Measurements from ENCODE around the gene CCR3.

The CCR3 gene

GRCh38 chr3:46277476-46277875, 35.2 kb downstream of the CCR3 start:
- no peak for DNase-seq

DNA sequence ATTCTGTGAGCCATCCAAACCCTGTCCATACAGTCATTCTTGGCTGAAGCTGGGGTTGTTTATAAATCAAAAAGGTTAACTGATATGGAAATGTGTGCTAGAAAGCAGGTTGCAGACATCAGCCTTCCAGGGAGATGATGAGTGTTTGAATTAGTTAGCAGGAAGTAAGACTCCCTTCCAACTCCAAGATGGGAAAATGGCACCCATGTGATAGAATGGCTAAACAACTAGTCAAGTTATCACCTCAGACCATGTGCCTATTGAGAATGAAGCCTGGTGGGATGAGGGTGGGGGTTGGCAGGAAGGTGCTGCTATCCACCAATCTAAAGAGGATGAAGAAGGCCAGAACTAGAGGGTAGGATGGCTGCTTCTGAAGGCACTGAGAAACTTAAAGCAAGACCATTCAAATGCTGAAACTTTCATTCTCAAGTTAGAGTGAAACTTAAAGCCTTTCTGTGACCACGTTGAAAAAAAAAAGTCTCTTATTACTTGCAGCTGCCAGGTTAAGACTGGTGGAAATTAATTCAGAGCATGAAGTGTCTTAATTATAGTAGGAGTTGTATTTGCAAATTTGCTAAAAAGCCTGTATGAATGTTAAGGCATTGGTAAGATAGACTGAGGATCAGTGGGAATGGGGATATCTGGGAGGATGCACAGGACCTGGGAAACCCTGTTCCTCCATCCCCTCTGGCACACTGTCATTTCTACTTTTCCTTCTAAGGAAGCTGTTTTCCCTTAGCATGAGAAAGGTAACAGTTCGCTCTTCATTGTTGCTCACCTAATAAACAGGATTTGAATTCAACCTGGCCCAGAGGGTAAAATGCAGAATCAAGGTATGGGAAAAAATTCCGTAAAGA, 36.8 kb downstream of the CCR3 start:
- no peak for DNase-seq

DNA sequence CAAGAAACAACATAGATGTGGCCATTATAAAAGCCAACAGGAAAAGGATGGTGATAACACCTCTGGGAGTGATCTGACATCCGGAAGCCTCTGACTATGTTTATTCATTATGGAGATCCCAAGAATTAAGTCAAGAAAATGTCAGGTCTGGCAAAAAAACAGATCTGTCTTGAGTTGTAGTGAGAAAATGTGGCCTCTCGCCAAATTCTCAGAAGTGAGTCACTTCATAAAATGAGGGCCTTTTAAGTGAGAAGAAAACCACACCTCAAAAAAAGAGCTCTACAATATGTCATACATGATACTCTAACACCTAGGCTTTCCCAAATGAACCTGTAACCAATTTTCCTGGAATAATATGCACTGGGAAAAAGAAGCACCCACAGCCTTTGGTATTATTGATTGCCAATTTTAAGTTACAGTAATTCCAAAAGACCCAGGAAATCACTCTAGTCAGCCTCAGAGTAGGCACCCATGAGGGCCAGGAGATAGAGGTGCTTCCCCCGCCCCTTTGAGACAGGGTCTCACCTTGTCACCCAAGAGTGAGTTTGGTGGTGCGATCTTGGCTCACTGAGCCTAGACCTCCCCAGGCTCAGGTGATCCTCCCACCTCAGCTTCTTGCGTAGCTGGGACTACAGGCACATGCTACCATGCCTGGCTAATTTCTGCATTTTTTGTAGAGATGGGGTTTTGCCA, 38.0 kb downstream of the CCR3 start:
- no peak for DNase-seq

GRCh38 chr3:46281551-46281950, 39.3 kb downstream of the CCR3 start:
- no peak for DNase-seq

DNA sequence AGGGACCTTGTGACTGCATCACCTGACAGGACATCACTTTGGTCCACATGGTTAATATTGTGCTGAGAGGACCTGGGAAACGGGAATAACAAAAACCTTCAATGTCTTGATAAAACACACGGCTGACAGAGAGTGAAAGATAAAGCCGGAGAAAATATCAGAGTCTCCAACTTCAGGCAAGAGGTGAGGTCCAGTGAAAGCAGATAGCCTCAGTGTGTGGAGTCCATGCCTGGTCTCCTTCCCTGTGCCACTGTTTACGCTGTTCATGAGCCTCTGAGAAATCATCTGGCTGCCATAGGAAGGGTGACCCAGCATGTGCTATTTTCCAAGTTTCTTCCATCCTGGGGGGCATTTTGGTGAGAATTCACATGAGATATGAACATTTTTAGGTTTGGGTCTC, 39.8 kb downstream of the CCR3 start:
- no peak for DNase-seq

- no peak for DNase-seq
Observed at GRCh38 chr3:46282696-46283095, 40.4 kb downstream of the CCR3 start.

DNA sequence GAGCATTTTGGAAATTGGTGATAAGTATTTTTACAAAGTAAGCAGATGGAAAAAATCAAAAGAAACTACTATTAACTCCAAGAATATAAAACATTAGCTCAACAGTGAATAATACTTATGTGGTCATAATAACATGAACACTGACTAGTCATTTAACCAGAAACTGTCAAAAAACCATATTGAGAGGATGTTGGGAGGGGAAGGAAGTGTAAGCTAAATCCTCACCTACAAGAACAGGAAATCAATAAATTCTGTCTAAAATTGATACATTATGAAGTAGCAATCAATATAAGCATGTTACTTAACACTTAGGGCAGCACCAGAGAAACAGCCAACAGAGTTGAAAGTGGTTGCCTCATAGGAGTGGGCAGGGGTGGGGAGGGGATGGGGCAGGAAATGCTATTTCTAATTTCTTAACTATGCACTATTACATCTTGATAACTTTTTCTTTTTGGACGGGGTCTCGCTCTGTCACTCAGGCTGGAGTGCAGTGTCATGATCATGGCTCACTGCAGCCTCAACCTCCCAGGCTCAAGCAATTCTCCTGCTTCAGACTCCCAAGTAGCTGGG, 41.7 kb downstream of the CCR3 start:
- DNase-seq: no peak

DNA sequence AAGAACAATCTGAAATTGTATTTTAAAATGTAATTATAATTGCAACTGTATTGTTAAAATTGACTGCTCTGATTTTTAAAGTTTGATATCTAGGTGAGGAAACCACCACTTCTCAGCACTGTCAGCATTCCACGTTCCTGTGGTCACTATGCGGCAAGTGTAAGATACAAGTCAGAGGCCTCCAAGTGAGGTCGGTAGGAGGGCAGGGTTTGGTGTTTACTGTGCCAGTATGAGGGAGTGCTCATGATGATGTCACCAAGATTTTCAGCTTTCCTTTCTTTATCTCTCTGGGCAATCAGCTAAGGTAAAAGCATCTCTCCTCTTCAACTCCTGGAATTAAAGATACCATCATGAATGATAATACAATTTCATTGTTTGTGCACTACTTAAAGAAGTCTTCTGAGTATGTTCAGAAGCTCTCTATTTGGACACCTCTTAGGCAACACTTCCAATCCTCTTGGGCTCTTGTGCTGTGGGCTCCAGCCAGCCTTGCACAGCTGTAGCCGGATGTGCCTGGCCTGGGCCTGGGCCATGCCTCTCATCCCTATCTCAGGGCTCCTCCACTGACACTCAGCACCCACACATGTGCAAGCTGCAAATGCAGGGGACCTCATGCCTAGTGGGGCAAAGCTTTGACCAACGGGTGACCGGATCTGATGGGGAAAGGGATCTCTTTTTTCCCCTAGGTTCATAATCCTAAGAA, 42.9 kb downstream of the CCR3 start:
- no peak for DNase-seq

- DNase-seq: no peak
Observed at GRCh38 chr3:46285931-46286619, 43.8 kb downstream of the CCR3 start.

DNA sequence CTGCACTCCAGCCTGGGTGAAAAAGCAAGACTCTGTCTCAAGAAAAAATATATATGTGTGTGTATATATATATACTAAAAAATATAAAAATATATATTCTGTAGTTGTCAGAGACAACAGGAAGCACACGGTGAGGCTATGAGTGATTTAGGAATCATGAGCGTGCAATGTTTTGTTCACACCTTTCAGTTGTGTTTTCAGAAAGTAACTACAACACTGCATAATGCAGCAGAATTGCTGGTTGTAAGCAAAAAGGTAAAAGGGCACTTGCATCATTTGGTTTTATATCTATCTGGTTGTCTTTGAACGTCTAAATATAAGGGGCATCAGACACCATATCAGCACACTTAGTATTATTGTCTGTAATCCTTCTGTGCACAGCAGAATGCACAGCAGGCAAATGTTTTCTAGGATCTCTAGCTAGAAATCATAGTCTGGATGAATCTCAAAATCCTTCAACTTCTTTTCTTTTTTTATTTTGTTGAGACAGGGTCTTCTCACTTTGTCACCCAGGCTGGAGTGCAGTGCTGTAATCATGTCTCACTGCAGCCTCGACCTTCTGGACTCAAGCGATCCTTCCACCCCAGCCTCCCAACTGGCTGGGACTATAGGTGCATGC, 44.8 kb downstream of the CCR3 start:
- DNase-seq: no peak

DNA sequence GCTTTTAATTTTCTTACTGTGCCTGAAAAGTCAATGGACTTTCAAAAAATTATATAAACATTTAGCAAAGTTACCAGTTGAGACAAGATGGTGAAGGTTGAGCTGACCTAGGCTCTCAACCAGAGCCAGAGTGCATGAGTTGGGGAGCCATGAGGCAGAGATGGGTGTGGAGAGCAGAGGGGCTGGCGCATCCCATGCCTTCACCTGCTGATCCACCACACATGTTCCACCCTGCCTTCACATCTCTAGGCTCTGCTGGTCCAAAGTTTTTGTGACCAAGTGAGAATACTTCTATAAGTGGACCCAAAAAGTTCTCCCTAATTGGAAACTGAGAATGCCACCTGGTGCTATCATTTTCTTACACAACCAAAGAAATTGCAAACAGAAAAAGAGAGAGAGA, 47.3 kb downstream of the CCR3 start:
- DNase-seq: no peak

GRCh38 chr3:46289966-46290365, 47.7 kb downstream of the CCR3 start:
- no peak for DNase-seq

DNA sequence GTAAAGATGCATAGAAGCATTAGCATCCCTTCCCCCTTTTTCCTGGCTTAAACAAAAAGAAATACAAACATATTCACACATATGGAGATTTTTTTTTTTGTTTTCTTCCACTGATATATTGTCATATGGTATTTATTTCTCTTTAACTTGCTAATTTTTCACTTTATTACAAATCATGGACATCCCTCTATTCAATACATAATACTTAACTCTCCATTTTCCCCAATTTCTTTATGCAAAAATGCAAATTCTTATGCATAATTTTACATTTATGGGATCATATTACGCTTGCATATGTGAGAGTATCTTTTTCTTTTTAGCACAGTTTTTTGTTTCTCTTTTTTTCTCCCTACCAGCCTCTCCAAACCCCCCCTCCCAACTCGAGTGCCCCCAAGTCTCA, 48.8 kb downstream of the CCR3 start:
- DNase-seq: no peak

- no peak for DNase-seq
Observed at GRCh38 chr3:46293035-46293724, 50.9 kb downstream of the CCR3 start.

DNA sequence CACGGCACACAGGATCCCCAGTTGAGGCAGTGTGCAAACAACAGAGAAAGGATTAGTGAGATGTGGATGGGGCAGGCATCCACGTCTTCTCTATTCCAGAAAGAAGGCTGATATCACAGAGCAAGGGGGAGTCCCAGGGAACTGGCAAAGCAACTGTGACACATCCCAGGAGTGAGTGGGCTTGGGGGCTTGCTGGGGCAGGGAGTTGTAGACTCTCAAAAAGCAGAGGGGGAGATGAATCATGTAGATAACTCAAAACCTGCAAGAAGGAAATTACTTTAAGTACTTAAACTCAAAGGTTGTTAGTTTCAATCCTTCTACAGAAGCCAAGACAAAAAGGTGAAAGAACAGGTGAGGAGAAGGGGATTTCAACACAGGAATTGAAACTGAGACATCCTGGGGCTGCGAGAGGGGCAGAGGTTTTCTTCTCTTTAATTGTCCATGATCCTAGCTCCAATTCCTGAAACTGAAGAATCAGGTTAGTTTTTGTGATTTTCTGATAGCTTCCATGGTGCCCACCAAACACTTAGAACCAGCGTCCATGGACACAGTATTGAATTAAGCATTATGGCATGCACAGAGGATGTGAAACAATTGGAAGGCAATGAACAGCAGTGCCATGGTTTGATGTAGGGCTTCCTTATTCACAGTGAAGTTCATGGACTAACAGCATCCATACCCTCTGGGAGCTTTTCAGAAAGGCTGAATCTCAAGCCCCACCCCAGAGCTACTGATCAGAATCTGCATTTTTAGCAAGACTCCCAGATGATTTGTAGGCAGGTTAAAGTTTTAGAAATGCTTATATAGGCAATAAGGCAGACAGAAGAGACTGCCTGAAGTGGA, 52.0 kb downstream of the CCR3 start:
- DNase-seq: no peak

- no peak for DNase-seq
Observed at GRCh38 chr3:46296826-46297225, 54.6 kb downstream of the CCR3 start.

DNA sequence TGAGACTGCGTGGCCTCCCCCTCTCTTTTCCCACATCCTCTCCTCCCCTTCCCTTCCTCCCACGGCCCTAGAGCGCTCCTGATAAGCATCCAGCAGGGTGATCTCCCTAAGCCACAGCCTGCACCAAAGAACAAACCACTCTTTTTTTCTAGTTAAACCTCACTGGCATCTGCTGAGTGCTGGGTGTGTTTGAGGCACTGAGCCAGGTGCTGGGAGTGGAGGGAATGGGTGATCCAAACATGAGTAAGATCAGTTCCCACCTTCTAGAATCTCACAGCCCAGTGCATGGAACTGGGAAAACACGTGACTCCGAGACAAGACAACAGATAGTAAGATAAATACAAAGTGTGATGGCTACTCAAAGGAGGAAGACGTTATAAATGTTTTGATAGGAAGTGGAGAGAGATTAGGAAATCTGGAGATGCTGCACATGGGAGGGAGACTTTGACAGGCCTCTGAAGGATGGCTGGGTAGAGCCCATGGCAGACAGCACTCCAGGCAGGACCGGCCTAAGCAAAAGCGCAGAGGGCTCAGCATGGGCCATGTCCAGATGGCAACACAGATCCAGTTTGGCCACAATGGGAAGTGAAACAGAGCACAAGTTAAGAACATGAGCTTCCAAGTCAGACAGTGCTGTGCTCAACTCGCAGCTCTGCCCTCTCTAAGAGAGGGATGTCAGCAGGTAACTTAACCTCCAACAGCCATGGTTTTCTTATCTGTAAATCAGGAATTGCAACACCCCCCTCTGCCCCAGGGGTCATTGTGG, 55.6 kb downstream of the CCR3 start:
- no peak for DNase-seq

GRCh38 chr3:46298871-46299607, 56.8 kb downstream of the CCR3 start:
- DNase-seq: no peak

All from NCI-H774 (cell line).